Adrenal gland (tissue), 5 donors: ENCODE data around the gene TRIO.

Experiments used
- POLR2A ChIP-seq, 2 donors: fragments of 450-650 bp; IDR thresholded peaks; one replicate each; pipeline ENCODE4 v1.6.1; 2017; ENCODE audit warnings: antibody characterized with exemption in 2 of 2, mild to moderate bottlenecking in 2 of 2, moderate library complexity in 1 of 2
- TF ChIP-seq, protein P1 (sequence below), 6 experiments: fragments of 450-650 bp in 4 of 6; fragments of 200-600 bp in 2 of 6; sonication (generic) in 1 of 6; IDR thresholded peaks; 1 replicate in 5 of 6; 2 replicates in 1 of 6; pipeline versions ENCODE4 v1.5.1 to v1.8.0; 2016 to 2021; ENCODE audit warnings: antibody characterized with exemption in 6 of 6, mild to moderate bottlenecking in 2 of 6, moderate library complexity in 1 of 6
- donor health status: DM: no; HTN: no; CAD: no.

GRCh38 chr5:14551211-14551610, 408.1 kb downstream of the TRIO start:
- TF ChIP-seq, protein P1, sequence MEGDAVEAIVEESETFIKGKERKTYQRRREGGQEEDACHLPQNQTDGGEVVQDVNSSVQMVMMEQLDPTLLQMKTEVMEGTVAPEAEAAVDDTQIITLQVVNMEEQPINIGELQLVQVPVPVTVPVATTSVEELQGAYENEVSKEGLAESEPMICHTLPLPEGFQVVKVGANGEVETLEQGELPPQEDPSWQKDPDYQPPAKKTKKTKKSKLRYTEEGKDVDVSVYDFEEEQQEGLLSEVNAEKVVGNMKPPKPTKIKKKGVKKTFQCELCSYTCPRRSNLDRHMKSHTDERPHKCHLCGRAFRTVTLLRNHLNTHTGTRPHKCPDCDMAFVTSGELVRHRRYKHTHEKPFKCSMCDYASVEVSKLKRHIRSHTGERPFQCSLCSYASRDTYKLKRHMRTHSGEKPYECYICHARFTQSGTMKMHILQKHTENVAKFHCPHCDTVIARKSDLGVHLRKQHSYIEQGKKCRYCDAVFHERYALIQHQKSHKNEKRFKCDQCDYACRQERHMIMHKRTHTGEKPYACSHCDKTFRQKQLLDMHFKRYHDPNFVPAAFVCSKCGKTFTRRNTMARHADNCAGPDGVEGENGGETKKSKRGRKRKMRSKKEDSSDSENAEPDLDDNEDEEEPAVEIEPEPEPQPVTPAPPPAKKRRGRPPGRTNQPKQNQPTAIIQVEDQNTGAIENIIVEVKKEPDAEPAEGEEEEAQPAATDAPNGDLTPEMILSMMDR (IDR thresholded peaks at IDR 0.05): no peak
- TF ChIP-seq POLR2A (IDR thresholded peaks at IDR 0.05): no peak
